ENCODE results near the gene PRELID3B. TPM values are rescaled to one million over a fixed set of nuclear protein-coding genes. Genes with fewer than 3 reads are reported as not detected.

PRELID3B gene
- total RNA-seq, 1 experiment from 2014 or later: 129 TPM

- TF ChIP-seq REST (IDR thresholded peaks at IDR 0.05; ENCODE audit: low read depth) (no peak), RAD21 (IDR thresholded peaks at IDR 0.05; ENCODE audit: low read depth) (no peak)
Observed at GRCh38 chr20:58996226-58996611, 46.4 kb downstream of the PRELID3B start (continued).

GRCh38 chr20:58995461-58996225, 46.9 kb downstream of the PRELID3B start:
- Histone ChIP-seq H3K27ac (ENCODE audit: low read depth, low read length) (no peak overlapping the region), H3K9ac (ENCODE audit: low read length) (no peak overlapping the region)
- POLR2A ChIA-PET: no interaction called here

More at GRCh38 chr20:58995461-58996225, 46.9 kb downstream of the PRELID3B start:
- Histone ChIP-seq H3K79me2 (ENCODE audit: insufficient read depth, low read length) (peaks cover 5% of the 10 kb centered on the region; the same call in 1 of the 2 replicates), H3K4me3 (replicated peaks in 1 of 2; ENCODE audit: low read depth in 1 of 2, low read length in 2 of 2) (no peak overlapping the region), H3K4me2 (ENCODE audit: low read length) (no peak overlapping the region), H3K9me2 (ENCODE audit: insufficient read depth) (no peaks in the 10 kb centered on the region), H3K9me3 (ENCODE audit: control insufficient read depth in 1 of 2, insufficient read depth in 1 of 2, low read depth in 1 of 2, low read length in 2 of 2) (no peaks in the 10 kb centered on the region), H3K36me3 (ENCODE audit: control insufficient read depth in 1 of 2, insufficient read depth in 2 of 2, low read length in 2 of 2) (peaks cover 60 to 68% of the 10 kb centered on the region in 2 experiments), H3K4me1 (ENCODE audit: control insufficient read depth in 1 of 2, insufficient read depth in 2 of 2, low read length in 2 of 2) (no peaks in the 10 kb centered on the region), H4K20me1 (ENCODE audit: insufficient read depth) (no peaks in the 10 kb centered on the region), H3K27me3 (ENCODE audit: insufficient read depth, low read length) (no peaks in the 10 kb centered on the region), H2AFZ (ENCODE audit: low read depth, low read length, poor library complexity, severe bottlenecking) (no peak overlapping the region)
- TF ChIP-seq FOSL1 (IDR thresholded peaks at IDR 0.05; ENCODE audit: low read depth) (no peak), MAX (IDR thresholded peaks at IDR 0.05) (no peak), EGR1 (IDR thresholded peaks at IDR 0.05; ENCODE audit: low read depth) (no peak), EZH2 (IDR thresholded peaks at IDR 0.05) (no peak), ELF1 (IDR thresholded peaks at IDR 0.05; ENCODE audit: borderline replicate concordance, low read depth) (no peak), ZFX (IDR thresholded peaks at IDR 0.05) (no peak), SRF (IDR thresholded peaks at IDR 0.05; ENCODE audit: low read depth) (no peak), SIN3A (IDR thresholded peaks at IDR 0.05; ENCODE audit: low read depth) (no peak), TCF7L2 (IDR thresholded peaks at IDR 0.05; ENCODE audit: borderline replicate concordance, extremely low read depth, insufficient read depth, insufficient read length) (no peak), POLR2AphosphoS5 (IDR thresholded peaks at IDR 0.05; ENCODE audit: low read depth, low read length) (no peak), REST (IDR thresholded peaks at IDR 0.05; ENCODE audit: low read depth) (no peak), JUND (IDR thresholded peaks at IDR 0.05) (no peak), POLR2A (IDR thresholded peaks at IDR 0.05; ENCODE audit: borderline replicate concordance, extremely low read depth, insufficient read depth, insufficient read length) (no peak), SP1 (IDR thresholded peaks at IDR 0.05; ENCODE audit: low read depth) (no peak), RAD21 (IDR thresholded peaks at IDR 0.05; ENCODE audit: low read depth) (no peak), CEBPB (IDR thresholded peaks at IDR 0.05; ENCODE audit: low read depth) (no peak), CBX3 (IDR thresholded peaks at IDR 0.05; ENCODE audit: low read depth) (no peak), ATF3 (IDR thresholded peaks at IDR 0.05) (no peak)
- intact Hi-C loops (cut with micrococcal nuclease): no loop called here
- RAD21 ChIA-PET (ENCODE audit: low non-redundant PET in 1 of 2, low total read pairs in 2 of 2, uncharacterized antibody in 2 of 2, unreplicated experiment in 2 of 2): no interaction called here
- CTCF ChIA-PET: no interaction called here
- DNase-seq (ENCODE audit: low read depth, low spot score) (no peak), ATAC-seq (no peak)
- BruUV-seq (replicated peaks): TSS peak; percentile 83
